Endothelial cell of umbilical vein (primary cell): ENCODE data around the gene GRIFIN.

ENCODE experiments used
- EZH2 ChIP-seq: IDR thresholded peaks from 2 replicates; pipeline ENCODE4 v1.6.1; 2012; ENCODE audit warnings: borderline replicate concordance, low read depth, mild to moderate bottlenecking, moderate library complexity, low read length, inconsistent platforms; ENCODE audit not compliant: severe bottlenecking
- GATA2 ChIP-seq: IDR thresholded peaks from 2 replicates; pipeline ENCODE4 v1.7.0; 2011; ENCODE audit warnings: low read depth, mild to moderate bottlenecking, moderate library complexity, mixed read lengths, low read length; ENCODE audit not compliant: insufficient read length, insufficient read depth
- MYC ChIP-seq: IDR thresholded peaks from one replicate; pipeline ENCODE4 v1.6.1; 2011; ENCODE audit warnings: mild to moderate bottlenecking, low read depth, low read length
- POLR2A ChIP-seq: IDR thresholded peaks from 2 replicates; pipeline ENCODE4 v1.6.1; 2012; ENCODE audit warnings: low read depth, mild to moderate bottlenecking, control low read depth, low read length
- POLR2AphosphoS5 ChIP-seq: IDR thresholded peaks from 2 replicates; pipeline ENCODE4 v1.6.1; 2012; ENCODE audit warnings: low read depth, mild to moderate bottlenecking, control low read depth, low read length, moderate library complexity; ENCODE audit not compliant: insufficient read depth
- TF ChIP-seq, protein P1 (sequence below), 2 donors: IDR thresholded peaks; 1 replicate in 1 of 2; 2 replicates in 1 of 2; pipeline ENCODE4 v1.5.1; 2011; ENCODE audit warnings: low read length in 2 of 2, mild to moderate bottlenecking in 2 of 2, moderate library complexity in 2 of 2, control low read depth in 1 of 2, inconsistent platforms in 1 of 2, low read depth in 1 of 2; ENCODE audit not compliant: insufficient read depth in 1 of 2; ENCODE audit errors: extremely low read depth in 1 of 2

- TF ChIP-seq POLR2A: no peak
- TF ChIP-seq, protein P1, sequence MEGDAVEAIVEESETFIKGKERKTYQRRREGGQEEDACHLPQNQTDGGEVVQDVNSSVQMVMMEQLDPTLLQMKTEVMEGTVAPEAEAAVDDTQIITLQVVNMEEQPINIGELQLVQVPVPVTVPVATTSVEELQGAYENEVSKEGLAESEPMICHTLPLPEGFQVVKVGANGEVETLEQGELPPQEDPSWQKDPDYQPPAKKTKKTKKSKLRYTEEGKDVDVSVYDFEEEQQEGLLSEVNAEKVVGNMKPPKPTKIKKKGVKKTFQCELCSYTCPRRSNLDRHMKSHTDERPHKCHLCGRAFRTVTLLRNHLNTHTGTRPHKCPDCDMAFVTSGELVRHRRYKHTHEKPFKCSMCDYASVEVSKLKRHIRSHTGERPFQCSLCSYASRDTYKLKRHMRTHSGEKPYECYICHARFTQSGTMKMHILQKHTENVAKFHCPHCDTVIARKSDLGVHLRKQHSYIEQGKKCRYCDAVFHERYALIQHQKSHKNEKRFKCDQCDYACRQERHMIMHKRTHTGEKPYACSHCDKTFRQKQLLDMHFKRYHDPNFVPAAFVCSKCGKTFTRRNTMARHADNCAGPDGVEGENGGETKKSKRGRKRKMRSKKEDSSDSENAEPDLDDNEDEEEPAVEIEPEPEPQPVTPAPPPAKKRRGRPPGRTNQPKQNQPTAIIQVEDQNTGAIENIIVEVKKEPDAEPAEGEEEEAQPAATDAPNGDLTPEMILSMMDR (IDR thresholded peaks at IDR 0.05; ENCODE audit: extremely low read depth in 1 of 2, insufficient read depth in 1 of 2, low read depth in 1 of 2, low read length in 2 of 2): no peak
- TF ChIP-seq POLR2AphosphoS5: no peak
- TF ChIP-seq EZH2: no peak
- TF ChIP-seq MYC: no peak
- no peak for TF ChIP-seq GATA2
Observed at GRCh38 chr7:2520761-2521290, 44.6 kb upstream of the GRIFIN start.
